PC-9 (cell line): ENCODE data around the gene TSPAN31.

ENCODE experiments used
- CTCF ChIP-seq: fragments of 200-600 bp; sonication (generic); conservative IDR thresholded peaks from 2 replicates; pipeline ENCODE4 v1.6.1; 2017; ENCODE audit warnings: mixed run types, antibody characterized with exemption, mild to moderate bottlenecking, moderate library complexity
- EZH2 ChIP-seq: fragments of 200-600 bp; sonication (generic); IDR thresholded peaks from 2 replicates; pipeline ENCODE4 v1.8.0; 2017; ENCODE audit warnings: antibody characterized with exemption, low read depth

- TF ChIP-seq CTCF (no peak), EZH2 (no peak)
Measured at GRCh38 chr12:57793920-57794319, 49.1 kb downstream of the TSPAN31 start.
